GM23248 (cell line): ENCODE measurements around the gene SCG5.

ENCODE experiments used
- EZH2 ChIP-seq: fragments of 200-600 bp; sonication (generic); IDR thresholded peaks from 2 replicates; pipeline ENCODE4 v1.6.1; 2018; ENCODE audit warnings: antibody characterized with exemption, mild to moderate bottlenecking; ENCODE audit not compliant: insufficient read depth, poor library complexity, severe bottlenecking
- EZH2phosphoT487 ChIP-seq: fragments of 200-600 bp; sonication (generic); IDR thresholded peaks from 2 replicates; pipeline ENCODE4 v1.6.1; 2018; ENCODE audit warnings: antibody characterized with exemption, moderate library complexity, mild to moderate bottlenecking, low read depth; ENCODE audit not compliant: insufficient read depth

DNA sequence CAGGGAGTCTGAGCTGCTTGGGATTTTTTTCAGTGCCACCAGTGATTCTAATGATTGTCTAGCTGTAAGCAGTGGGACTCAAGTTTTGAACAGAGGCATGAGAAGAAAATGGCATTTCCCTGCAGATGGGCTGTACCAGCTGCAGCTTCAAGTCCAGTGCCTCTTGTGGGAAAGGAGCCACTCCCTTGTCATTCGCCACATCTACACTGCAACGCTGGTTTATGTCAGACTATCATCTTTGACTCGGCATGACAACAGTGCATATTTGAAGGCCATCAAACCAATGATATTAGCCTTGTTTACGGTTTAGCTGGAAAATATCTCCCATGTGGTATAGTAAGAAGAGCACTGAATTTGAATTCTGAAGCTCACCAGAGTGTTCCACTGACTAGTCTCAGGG lies 22.2 kb downstream of the SCG5 start:
- no peak for TF ChIP-seq EZH2phosphoT487
- no peak for TF ChIP-seq EZH2
